ENCODE results near the gene ASIC5.

DNA sequence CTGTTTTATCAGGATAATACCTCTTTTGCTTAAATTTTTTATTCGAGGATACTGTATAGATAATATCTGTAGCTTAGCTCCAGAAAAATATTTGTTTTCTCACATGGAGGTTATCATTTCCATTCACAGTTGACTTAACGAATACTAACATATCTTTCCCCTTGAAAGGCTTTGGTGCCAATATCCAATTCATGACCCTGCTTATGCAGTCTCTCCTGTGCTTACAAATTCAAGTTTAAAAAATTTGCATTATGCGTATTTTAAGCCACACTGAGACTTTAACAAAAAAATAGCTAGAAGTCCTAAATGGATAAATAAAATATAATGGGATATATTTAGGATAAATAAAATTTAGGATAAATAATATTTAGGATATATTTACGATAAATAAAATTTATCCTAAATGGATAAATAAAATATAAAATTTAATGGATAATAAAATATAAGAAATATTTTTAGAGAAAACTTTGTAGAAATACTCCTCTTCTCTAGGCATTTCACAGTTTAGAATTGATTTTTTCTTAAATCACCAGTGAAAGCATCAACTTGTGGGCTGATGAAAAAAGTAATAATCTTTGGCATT is 84.7 kb downstream of the ASIC5 start:
- no peak for TF ChIP-seq MYC (IDR thresholded peaks at IDR 0.05; ENCODE audit: low read depth, low read length)
- TF ChIP-seq, protein P1, sequence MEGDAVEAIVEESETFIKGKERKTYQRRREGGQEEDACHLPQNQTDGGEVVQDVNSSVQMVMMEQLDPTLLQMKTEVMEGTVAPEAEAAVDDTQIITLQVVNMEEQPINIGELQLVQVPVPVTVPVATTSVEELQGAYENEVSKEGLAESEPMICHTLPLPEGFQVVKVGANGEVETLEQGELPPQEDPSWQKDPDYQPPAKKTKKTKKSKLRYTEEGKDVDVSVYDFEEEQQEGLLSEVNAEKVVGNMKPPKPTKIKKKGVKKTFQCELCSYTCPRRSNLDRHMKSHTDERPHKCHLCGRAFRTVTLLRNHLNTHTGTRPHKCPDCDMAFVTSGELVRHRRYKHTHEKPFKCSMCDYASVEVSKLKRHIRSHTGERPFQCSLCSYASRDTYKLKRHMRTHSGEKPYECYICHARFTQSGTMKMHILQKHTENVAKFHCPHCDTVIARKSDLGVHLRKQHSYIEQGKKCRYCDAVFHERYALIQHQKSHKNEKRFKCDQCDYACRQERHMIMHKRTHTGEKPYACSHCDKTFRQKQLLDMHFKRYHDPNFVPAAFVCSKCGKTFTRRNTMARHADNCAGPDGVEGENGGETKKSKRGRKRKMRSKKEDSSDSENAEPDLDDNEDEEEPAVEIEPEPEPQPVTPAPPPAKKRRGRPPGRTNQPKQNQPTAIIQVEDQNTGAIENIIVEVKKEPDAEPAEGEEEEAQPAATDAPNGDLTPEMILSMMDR (IDR thresholded peaks at IDR 0.05; ENCODE audit: low read depth, low read length), result no peak
- TF ChIP-seq POLR2A (IDR thresholded peaks at IDR 0.05; ENCODE audit: extremely low read depth, insufficient read length), result no peak
